ENCODE results near the gene ARL15. TPM values are rescaled to one million over a fixed set of nuclear protein-coding genes. Genes with fewer than 3 reads are reported as not detected.

The ARL15 gene
- total RNA-seq, 1 experiment from 2014 or later: 0.50 TPM

- Histone ChIP-seq H3K4me2 (no peak overlapping the region), H3K4me1 (replicated peaks; ENCODE audit: insufficient read depth) (no peaks in the 10 kb centered on the region), H4K20me1 (ENCODE audit: insufficient read depth) (no peaks in the 10 kb centered on the region), H2AFZ (no peak overlapping the region), H3F3A (ENCODE audit: insufficient read depth, low read depth) (no peaks in the 10 kb centered on the region), H3K36me3 (ENCODE audit: low read depth) (no peaks in the 10 kb centered on the region), H3K9me2 (ENCODE audit: insufficient read depth) (0 out of 2 replicates have a peak, but pooled peaks cover 6% of the 10 kb centered on the region), H3K27me3 (ENCODE audit: insufficient read depth, low read depth) (no peaks in the 10 kb centered on the region), H3K9me3 (ENCODE audit: insufficient read depth, low read depth) (0 out of 2 replicates have a peak, but pooled peaks cover 8% of the 10 kb centered on the region), H3K4me3 (no peak overlapping the region), H3K27ac (no peak overlapping the region), H3K79me2 (ENCODE audit: low read depth) (no peaks in the 10 kb centered on the region)
- intact Hi-C loops (cut with micrococcal nuclease; ENCODE audit: unreplicated experiment): no loop called here
- ChIA-PET CTCF (no interaction called here), POLR2A (ENCODE audit: unreplicated experiment) (no interaction called here)
- BruUV-seq (replicated peaks): no TSS peak
- TF ChIP-seq CTCF (conservative IDR thresholded peaks at IDR 0.05) (no peak), EZH2 (IDR thresholded peaks at IDR 0.05; ENCODE audit: low read depth) (no peak)
- DNase-seq: no peak
Measured at GRCh38 chr5:54018438-54018837, 291.9 kb downstream of the ARL15 start.

DNA sequence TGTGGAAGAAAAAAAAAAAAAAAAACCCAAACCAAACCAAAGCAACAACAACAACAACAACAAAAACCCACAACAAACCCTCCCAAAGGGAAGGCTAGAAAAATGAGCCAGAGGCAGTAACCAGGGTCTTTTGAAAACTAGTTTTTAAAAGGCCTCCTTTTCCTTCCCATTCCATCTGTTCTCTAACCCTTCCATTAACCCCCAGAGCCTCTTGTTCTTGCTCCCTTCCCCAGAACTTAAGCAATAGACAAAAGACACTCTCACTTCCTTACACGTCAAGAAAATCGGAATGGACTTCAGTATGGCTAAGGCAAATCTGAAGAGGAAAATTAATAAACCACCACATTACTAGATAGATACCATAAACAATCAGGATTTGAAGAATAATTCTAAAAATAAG, 292.8 kb downstream of the ARL15 start:
- Histone ChIP-seq H4K20me1 (ENCODE audit: insufficient read depth) (no peaks in the 10 kb centered on the region), H3K4me1 (replicated peaks; ENCODE audit: insufficient read depth) (no peaks in the 10 kb centered on the region), H2AFZ (no peak overlapping the region), H3K36me3 (ENCODE audit: low read depth) (no peaks in the 10 kb centered on the region), H3K27ac (no peak overlapping the region), H3K9me2 (ENCODE audit: insufficient read depth) (0 out of 2 replicates have a peak, but pooled peaks cover 6% of the 10 kb centered on the region), H3K4me2 (no peak overlapping the region), H3K9me3 (ENCODE audit: insufficient read depth, low read depth) (0 out of 2 replicates have a peak, but pooled peaks cover 8% of the 10 kb centered on the region), H3K4me3 (no peak overlapping the region), H3K79me2 (ENCODE audit: low read depth) (no peaks in the 10 kb centered on the region), H3K27me3 (ENCODE audit: insufficient read depth, low read depth) (no peaks in the 10 kb centered on the region), H3F3A (ENCODE audit: insufficient read depth, low read depth) (no peaks in the 10 kb centered on the region)
- TF ChIP-seq EZH2 (IDR thresholded peaks at IDR 0.05; ENCODE audit: low read depth) (no peak), CTCF (conservative IDR thresholded peaks at IDR 0.05) (no peak)
- ChIA-PET POLR2A (ENCODE audit: unreplicated experiment) (interaction anchor here (0.6 kb wide), 1 partner anchor 265 kb away, joined by 10 read pairs; no protein-coding TSS in a partner anchor), CTCF (no interaction called here)
- no TSS peak for BruUV-seq (replicated peaks)
- intact Hi-C loops (cut with micrococcal nuclease; ENCODE audit: unreplicated experiment): no loop called here
- DNase-seq: no peak

GRCh38 chr5:54013556-54014194, 296.7 kb downstream of the ARL15 start:
- H3K4me1 ChIP-seq (replicated peaks; ENCODE audit: insufficient read depth): no peaks in the 10 kb centered on the region
- no peaks in the 10 kb centered on the region for H4K20me1 ChIP-seq (ENCODE audit: insufficient read depth)
- CTCF ChIA-PET: no interaction called here
- H3K9me2 ChIP-seq (ENCODE audit: insufficient read depth): no peaks in the 10 kb centered on the region
- no peaks in the 10 kb centered on the region for H3K27me3 ChIP-seq (ENCODE audit: insufficient read depth, low read depth)
- no peak overlapping the region for H3K4me2 ChIP-seq
- TF ChIP-seq EZH2 (IDR thresholded peaks at IDR 0.05; ENCODE audit: low read depth) (no peak), CTCF (conservative IDR thresholded peaks at IDR 0.05) (no peak)
- H2AFZ ChIP-seq: no peak overlapping the region
- H3K4me3 ChIP-seq: no peak overlapping the region
- H3K9me3 ChIP-seq (ENCODE audit: insufficient read depth, low read depth): 0 out of 2 replicates have a peak, but pooled peaks cover 8% of the 10 kb centered on the region
- no peaks in the 10 kb centered on the region for H3F3A ChIP-seq (ENCODE audit: insufficient read depth, low read depth)
- intact Hi-C loops (cut with micrococcal nuclease; ENCODE audit: unreplicated experiment): no loop called here
- peak in 1 of 2 experiments; percentile 57 for DNase-seq
- H3K79me2 ChIP-seq (ENCODE audit: low read depth): no peaks in the 10 kb centered on the region
- BruUV-seq (replicated peaks): no TSS peak
- no peak overlapping the region for H3K27ac ChIP-seq
- H3K36me3 ChIP-seq (ENCODE audit: low read depth): no peaks in the 10 kb centered on the region
- POLR2A ChIA-PET (ENCODE audit: unreplicated experiment): no interaction called here
